D341Med (cell line): ENCODE measurements around the gene ZNF438.

ENCODE experiments used
- DNase-seq: peaks from one replicate; pipeline ENCODE4 v3.0.0; 2012; ENCODE audit warnings: low spot score

ZNF438 gene

DNA sequence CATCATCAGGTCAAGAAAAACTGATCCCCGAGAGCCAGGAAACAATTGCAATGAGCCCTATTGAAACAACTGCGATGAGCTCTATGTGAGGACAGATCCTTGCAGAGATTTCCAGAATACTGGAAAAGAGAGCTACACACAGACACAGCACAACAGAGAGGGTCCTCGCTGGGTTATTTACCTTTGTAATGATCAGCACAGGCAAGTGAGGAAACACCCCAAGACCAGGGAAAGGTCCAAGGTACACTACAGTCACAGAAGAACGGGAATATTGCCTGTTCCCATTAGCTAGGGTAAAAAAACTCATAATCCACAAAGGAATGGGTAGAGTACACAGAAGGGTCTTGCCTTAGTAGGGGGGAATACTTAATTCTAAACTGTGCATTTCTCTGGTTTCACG is 152.7 kb downstream of the ZNF438 start:
- DNase-seq, result no peak

DNA sequence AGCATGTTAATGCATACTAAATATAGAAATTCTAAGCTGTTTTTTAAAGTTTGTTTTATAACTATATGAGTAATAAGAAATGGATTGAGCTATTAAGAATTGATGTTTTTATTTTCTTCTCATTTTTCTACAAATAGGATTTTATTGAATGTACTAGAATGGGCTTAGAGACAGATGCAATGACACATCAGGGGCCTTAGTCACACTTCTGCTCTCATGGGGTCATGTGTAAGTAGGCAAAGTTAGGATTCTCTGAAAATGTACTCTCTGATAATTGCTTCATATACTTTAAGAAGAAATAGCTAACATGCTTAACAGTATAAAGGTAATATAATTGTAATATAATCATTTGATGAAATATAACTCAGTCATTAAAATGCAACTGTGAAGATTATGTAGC is 154.6 kb downstream of the ZNF438 start:
- no peak for DNase-seq

DNA sequence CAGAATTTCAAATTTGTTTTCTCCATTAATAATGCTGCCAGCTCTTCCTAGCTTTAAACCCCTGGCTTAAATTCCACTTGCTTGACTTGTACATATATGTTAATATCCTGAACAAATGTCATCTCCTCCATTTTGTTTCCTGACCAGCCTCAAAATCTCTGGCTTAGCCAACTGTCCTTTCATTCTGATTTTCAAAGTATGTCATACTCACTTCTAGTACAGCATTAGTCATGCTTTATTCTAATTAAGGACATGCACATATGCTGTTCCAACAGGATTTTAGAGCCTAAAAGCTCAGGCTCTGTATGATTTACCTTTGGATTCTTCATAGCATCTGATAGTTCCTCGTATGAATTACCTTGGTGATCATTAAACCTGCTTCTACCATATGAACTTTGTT is 158.3 kb downstream of the ZNF438 start:
- DNase-seq, result no peak

DNA sequence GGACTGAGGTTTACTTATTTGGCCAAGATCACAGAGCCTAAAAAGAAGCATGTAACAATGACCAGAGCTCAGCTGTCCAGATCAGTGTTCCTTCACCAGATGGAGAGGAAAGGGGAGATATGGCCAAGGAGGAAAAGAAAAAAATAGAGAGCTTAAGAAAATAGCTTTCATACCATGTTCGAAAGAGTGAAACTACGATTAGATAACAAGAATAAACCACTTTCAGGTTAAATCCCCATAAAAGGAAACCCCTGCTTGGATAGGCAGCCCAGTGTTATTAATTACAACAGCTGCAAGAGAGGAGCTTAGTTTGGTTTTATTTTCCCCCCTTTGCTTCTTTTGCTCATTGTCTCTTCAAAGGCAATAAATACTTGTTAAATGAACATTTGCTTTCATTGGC is 160.8 kb downstream of the ZNF438 start:
- DNase-seq, result no peak

DNA sequence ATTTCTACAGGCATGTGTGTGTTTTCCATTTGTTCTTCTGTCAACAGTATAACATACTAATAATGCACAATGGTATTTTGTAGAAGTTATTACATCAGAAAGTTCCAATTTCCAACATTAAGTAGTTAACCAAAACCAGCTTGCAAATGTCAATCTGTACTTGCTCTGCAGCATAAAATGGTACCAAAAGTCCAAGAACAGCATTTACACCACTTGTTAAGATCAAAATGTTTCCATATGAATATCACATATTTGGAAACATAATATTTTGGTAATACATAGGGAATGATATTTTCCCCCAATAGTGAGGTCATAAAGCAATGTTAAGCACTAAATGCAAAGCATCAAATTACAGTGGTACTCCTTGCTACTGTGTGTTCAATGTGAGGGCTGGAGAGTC is 162.1 kb downstream of the ZNF438 start:
- no peak for DNase-seq

DNA sequence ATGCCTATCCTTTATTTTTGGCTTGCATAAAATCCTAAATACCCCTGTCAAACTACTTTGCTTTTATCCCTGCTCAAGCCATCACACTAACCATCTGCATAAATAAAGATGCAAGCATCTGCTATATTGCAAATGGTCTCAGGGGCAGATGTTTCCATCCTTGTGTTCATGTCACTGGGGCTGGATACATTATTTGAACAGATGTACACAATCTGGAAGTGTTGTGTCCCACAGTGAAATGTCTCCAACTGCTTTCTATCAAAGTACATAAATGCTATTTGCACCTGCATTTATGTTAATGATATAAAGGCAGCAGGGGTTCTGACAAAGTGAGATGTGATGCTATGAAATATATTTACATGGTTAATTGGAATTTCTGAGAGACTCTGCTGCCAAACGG is 163.1 kb downstream of the ZNF438 start:
- DNase-seq, result no peak

DNA sequence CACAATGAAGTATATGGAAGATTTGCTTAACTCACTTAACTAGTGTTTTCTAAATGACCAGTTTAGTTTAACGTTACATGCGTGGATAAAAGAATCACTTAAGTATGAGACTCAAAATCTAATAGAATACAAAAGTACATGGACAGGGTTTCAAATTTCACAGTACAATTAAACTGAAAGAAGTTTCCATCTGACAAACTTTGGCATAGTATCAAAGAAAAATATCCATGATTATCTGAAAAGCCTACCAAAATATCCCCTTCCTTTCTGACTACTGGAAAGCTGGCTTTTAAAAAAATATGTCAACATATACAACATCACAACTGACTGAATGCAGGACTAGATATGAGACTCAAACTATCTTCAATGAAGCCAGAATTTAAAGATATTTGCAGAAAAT is 164.8 kb downstream of the ZNF438 start:
- DNase-seq, result no peak

DNA sequence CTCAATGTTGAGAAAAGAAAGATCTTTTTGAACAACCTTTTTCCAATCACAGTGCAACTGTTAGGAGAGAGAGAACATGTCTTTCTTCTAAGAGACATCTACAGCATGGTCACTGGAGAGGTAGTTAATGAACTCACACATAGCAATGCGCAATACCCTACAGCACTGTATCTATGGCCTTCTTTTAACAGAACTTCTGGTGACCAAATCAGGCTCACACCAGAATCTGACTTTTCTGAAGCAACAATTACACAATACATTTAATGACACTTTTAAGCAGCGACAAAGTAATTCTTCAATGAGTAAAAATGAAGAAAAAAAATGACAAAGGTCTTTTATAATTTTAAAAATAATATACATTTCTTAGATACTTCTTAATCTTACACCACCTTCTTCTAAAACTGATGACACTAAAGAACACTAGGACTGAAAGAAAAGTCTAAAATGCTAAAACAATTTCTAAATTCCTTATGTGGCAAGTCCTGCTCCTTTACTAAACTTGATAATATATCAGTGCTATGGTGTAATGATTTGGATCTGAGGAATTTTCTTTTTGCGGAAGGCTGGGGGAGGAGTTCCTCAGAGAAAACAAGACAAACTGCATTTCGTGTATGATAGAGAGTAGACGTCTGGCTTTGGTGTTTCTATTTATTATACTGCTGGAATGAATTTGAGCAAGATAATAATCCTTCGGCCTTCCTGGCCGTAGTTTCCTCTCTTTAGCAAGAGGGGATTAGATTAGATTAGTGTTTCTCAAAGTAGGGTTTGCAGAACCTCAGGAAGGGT is 166.3 kb downstream of the ZNF438 start:
- no peak for DNase-seq

DNA sequence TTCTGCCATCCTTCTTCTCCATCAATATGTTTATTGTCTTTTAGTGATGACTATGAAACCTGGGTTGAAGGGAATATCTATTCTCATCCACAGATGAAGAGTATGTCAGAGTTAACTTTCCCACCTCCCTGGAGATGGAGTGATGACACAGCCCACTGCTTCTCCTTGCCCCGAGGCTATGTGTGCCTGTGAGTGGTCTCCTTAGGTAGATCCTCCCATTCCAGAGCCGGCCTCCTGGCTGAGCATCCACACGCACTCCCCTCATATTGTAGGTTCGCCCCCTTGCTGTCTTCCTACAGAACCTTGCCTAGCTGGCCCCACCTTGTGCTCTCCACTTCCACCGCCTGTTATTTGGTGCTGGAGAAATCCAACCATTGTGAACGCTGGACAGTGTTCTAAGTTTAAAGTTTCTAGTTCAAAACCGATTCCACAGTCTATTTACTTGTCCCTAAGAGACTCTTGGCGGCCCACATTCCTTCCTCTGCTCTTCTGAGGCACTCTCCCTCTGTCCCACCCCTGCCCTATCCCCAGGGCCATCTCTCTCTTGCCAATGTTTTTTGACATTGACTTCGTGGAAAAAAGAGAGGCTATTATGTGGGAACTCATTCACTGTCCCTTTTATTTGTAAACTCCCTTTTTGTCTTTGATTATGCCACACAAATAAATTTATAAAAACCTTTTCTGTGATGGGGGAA is 168.0 kb downstream of the ZNF438 start:
- no peak for DNase-seq

DNA sequence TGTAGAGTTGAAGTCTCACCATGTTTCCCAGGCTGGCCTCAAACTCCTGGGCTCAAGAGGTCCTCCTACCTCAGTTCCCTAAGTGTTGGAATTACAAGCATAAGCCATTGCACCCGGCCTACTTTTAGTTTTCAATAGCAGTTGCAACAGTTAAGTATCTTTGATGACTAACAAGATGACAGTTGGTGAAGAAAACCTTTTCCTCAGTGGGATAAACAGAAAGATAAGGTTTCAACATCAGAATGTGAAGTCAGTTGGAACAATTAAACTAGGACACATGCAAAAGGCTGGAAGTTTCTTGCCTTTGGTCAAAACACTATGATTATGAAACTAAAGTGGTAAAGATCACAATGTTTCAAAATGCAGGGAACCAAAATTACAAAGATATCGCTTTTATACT is 169.2 kb downstream of the ZNF438 start:
- DNase-seq, result no peak

DNA sequence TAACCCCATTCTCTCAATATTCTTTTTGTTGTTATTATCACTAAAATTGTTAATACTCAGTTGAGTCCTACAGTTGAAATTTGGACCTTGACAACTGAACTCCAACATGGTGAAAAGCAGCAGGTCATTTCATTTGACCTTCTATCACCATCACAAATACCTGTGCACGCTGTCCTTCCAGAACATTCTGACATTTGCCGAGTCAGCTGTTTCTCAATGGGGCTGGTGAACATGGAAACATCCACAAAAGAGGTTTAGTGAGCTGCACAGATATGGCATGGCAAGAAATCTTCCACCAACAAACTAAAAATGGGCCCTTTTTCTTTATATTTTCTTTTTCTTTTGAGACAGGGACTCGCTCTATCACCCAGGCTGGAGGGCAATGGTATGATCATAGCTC is 169.7 kb downstream of the ZNF438 start:
- no peak for DNase-seq

DNA sequence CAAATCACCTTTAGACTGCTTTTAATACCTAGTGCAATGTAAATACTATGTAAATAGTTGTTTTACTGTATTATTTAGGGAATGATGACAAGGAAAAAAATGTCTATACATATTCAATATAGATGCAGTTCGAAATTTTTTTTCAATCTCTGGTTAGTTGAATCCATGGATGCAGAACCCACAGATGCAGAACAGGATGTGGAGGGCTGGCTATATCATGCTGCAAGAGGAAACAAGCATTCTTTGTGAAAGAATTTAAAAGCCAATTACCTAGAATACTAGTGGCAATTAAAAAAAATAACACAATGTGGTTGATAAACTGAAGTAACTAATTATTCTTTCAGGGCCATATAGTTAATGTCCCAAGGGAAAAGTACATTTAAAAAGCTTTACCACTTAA is 170.4 kb downstream of the ZNF438 start:
- DNase-seq, result no peak

DNA sequence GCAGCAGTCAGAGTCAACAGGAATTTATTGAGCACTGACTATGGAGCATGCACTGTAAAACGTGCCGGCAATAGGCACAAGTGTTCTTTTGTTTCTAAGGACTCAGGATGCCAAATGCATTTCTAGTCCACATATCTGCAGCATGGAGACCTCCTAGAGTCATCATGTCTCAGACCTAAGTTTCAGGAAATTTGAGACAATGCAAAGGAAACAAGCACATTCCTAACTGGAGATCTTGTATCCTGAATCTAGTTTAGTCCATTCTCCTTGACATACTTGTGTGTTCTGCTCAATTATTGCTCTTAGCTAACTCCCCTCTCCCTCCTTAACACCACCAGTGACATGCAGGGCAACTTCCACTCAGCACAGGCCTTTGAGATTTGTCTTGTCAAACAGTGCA is 173.2 kb downstream of the ZNF438 start:
- DNase-seq, result no peak

DNA sequence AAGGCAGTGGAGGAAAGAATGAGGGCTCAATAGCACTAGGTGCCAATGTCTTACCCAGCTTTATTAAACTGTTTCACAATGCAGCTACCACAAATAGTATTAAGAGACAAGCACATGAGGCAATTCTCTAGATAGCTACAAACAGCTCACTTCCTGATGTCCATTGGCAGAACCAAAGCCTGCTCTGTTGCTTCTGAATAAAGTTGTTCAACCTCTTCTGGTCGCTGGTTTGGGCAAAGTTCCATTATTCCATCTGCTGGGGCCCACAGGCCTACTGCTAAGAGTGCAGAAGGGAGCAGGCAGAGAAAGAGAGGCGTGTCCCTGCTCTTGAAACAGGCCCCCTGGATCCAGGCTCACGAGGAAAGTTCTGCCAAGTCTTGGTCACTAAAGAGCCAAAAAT is 173.9 kb downstream of the ZNF438 start:
- DNase-seq, result no peak

DNA sequence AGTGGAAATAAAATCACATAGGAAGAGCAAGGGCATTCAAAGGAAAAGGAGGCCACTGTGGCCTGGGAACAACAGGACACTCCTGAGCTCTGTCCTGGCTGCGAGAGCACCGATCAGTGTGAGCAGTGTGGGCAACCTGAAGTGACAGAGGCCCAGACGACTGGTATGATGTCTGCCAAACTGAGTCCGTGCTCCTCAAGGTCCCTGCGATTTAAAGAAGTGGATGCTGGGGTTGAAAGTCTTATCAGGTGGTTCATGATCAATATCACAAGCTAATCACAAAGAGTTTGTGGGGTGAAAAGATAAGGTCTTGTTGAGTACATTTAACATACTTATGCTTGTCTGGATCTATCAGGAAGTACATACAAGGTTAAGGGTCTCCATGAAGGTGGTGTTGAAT is 176.5 kb downstream of the ZNF438 start:
- no peak for DNase-seq

DNA sequence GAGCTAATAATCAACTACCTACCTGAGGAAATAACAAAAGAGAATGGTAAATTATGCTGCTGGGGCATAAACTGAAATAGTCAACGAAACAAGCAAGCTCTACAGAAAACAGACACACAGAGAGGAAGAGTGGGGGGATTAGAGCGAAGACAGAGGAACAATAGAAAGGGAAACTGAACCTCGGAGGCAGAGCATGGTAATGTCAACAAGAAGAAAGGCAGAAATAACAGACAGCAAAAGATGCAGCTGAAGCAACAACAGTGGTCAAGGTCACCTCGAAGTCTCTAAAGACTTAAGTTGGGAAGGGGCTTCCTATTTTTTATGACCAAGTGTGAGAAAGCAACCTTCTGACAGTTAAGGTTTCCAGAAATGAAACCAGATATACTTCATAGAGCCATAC is 177.0 kb downstream of the ZNF438 start:
- DNase-seq, result no peak

DNA sequence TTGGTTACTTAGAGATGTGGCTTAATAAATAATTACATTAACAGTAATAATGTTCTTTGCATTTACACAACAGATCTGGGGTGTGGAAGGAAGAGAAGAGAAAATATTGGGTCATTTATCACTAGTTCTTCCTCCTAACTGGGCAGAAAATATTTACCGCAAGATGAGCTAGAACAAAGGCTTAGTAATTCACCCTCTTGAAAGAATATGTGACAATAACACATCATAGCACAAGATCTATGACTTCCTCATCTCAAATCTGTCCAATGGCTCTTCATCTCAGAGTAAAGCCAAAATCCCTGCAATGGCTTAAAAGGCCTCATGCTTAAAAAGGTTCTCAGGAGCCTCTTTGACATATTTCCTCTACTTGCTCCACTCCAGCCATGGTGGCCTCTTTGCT is 178.6 kb downstream of the ZNF438 start:
- no peak for DNase-seq

DNA sequence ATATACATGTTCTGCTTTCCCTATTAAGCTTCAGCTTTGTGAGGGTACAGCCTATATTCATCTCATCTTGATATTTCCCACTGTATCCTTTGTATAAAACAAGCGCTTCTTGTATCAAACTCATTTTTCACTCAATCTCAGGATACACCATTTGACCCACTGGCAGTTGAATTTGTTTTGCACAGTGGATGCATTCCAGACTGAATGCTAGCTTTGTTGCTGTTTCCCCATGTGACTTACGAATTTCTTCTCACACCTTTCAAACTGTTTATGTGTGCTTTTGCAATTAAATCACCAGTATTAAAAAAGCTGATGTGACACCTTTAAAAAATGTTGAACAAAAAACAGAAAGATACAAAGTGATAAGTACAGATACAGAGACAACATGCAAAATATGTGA is 180.9 kb downstream of the ZNF438 start:
- no peak for DNase-seq

DNA sequence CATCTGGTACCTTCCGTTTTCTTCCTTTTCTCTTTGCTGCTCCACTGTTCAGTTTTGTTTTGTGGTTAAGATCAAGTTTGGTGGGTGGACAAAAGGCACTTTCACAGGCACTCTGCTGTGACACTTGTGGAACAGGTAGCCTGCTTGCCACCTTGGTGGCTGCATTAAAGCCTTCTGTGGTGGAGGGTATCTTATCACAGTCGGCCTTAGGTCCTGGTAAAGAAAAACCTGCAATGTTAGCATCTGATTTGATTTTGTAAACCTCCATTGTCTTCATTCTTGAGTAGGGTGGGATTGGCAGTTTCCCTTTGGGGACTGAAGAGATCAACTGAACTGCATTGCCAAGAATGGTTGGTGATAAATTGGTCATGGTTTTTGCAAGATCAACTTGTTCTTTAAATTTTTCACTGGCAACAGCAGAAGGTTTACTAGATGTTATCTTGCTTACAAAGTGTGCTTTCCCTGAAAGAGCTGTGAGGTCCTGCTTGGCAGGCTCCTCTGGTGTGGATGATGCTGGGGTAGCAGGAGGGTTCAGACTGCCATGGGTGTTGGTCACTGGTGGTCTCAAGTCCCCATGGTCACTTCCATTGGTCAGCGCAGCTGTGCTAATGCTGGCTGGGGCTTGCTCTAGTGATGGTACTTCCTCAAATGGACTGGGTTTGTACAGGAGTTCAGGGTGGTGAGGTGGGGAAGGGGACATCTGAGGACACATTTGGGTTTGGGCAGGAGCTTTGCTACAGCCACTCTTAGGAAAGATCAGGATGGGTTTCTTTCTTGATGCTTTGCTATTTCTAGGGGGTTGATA is 182.2 kb downstream of the ZNF438 start:
- DNase-seq, result no peak

DNA sequence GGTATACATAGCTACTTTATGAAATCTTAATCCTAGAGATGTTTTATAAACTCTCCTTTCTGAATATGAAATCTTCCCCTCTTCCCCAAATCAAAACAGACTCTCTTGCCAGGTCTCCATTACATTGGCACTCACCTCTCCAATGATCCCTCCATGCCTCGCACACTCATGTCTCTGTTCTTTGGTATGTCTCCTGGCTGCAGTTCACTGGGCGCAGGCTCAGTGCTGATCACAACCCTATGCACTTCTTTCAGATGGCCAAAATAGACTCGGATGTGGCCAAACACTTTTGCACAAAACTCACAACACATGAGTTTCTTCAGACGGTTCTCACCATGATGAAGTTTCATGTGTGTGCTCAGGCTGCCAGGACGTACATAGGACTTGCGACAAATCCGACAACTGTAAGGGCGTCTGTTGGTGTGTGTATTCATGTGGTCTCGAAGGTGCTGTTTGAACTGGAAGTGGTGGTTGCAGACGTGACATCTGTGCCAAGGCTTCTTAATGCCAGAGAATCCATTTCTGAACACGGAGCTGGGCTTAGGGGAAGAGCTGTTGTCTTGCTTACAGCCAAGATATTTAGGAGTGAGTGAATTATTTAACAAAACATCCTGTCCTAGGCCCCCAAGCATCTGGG is 183.2 kb downstream of the ZNF438 start:
- DNase-seq, result no peak

DNA sequence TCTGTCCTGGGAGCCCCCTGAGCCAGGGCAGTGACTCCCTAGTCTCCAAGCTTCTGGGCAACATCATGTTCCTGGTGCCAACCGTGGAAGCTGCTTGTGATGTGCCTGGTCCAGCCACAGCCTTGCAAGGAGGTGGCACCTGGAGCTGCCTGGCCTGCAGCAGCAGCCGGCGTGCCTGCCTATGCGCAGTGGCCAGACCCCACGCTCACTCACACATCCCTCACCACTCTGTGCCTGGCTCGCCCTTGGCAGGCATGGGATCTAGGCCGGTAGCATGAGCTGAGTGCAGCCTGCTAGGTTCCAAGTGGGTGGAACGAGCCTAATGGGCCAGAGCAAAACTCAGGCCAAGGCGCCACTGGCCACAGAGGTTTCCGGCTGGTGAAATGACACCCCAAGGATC is 184.0 kb downstream of the ZNF438 start:
- no peak for DNase-seq

DNA sequence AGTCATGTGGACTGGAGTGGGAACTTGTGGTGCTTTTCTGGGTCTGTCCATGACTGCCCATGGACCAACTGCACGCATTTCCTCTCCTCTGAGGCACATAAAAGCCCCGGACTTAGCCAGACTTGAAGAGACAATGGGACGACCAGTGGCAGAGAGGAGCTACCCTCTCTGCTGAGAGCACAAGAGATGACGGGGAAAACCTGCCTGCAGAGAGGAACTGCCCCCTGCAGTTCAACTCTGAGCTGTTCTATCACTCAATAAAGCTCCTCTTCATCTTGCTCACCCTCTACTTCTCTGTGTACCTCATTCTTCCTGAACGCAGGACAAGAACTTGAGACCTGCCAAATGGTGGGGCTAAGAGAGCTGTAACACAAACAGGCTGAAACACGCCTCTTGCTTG is 184.5 kb downstream of the ZNF438 start:
- no peak for DNase-seq

DNA sequence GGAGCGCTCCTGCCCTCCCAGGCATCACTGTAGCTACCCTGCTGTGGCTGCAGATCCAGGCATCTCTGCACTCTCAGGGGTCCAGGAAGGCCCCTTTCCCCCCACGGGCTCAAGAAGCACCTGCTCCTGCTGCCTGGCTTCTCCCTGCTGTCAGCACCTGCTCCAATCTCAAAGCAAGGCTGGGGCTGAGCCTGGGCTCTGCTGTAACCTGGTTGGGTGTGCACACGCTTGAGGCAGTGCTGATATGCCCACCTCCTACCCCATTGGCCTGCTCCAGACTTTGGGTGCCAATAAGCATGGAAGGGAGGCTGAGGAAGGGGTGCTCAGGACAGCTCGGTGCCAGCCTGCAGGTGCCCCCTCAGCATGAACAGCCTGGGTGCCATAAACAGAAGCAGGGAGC is 185.0 kb downstream of the ZNF438 start:
- no peak for DNase-seq
